Measurements from ENCODE around the gene HOXA6. TPM values are rescaled to one million over a fixed set of nuclear protein-coding genes. Genes with fewer than 3 reads are reported as not detected.

Gene HOXA6
- total RNA-seq, 1 experiment from 2014 or later: not detected

GRCh38 chr7:27148031-27148755 is 619 bp upstream of the HOXA6 start:
- Histone ChIP-seq H2BK5ac (ENCODE audit: insufficient read length, low read length) (no peak overlapping the region), H3K4me1 (ENCODE audit: insufficient read depth, low read length) (no peaks in the 10 kb centered on the region), H2BK12ac (ENCODE audit: insufficient read length, low read depth, low read length) (no peak overlapping the region), H3K4me2 (ENCODE audit: insufficient read depth, insufficient read length, low read length) (no peak overlapping the region), H3K79me1 (ENCODE audit: insufficient read depth, low read depth, low read length, poor library complexity, severe bottlenecking) (no peaks in the 10 kb centered on the region), H3K27me3 (ENCODE audit: insufficient read depth, low read length) (peaks cover 94% of the 10 kb centered on the region), H3K14ac (ENCODE audit: insufficient read depth, low read length) (no peak overlapping the region), H3K9ac (ENCODE audit: extremely low read depth, insufficient read length, low read length) (no peak overlapping the region), H3K18ac (ENCODE audit: insufficient read length, low read depth, low read length) (no peak overlapping the region), H4K20me1 (ENCODE audit: control insufficient read depth, insufficient read depth, insufficient read length) (no peaks in the 10 kb centered on the region), H4K91ac (ENCODE audit: insufficient read length, low read depth, low read length) (no peak overlapping the region), H2BK120ac (ENCODE audit: low read depth, low read length, poor library complexity, severe bottlenecking) (no peak overlapping the region), H3K4ac (ENCODE audit: low read depth, low read length) (no peak overlapping the region), H2BK20ac (ENCODE audit: low read depth, low read length, poor library complexity, severe bottlenecking) (no peak overlapping the region), H3K9me3 (ENCODE audit: control insufficient read depth, low read depth, low read length) (no peaks in the 10 kb centered on the region), H3K56ac (ENCODE audit: insufficient read length, low read depth, low read length) (no peak overlapping the region), H4K5ac (ENCODE audit: insufficient read length, low read depth, low read length) (no peak overlapping the region), H3T11ph (ENCODE audit: low read length) (no peak overlapping the region), H3K23ac (ENCODE audit: insufficient read length, low read depth, low read length) (no peak overlapping the region), H3K27ac (ENCODE audit: insufficient read length, low read depth, low read length) (no peak overlapping the region), H3K23me2 (ENCODE audit: insufficient read length, low read depth, low read length, poor library complexity, severe bottlenecking) (peaks cover 9% of the 10 kb centered on the region), H2BK15ac (ENCODE audit: low read depth, low read length) (no peak overlapping the region), H4K8ac (replicated peaks; ENCODE audit: insufficient read length, low read depth, low read length) (no peak overlapping the region), H2AK5ac (ENCODE audit: insufficient read length, low read length) (no peak overlapping the region), H2AFZ (ENCODE audit: low read length) (no peak overlapping the region), H3K79me2 (ENCODE audit: insufficient read depth, low read length) (no peaks in the 10 kb centered on the region)
- peaks cover 100% of the 10 kb centered on the region for H3K27me3 Mint-ChIP-seq (ENCODE audit: low read depth)
- no peak for TF ChIP-seq CTCF (conservative IDR thresholded peaks at IDR 0.05)
- H3K27ac Mint-ChIP-seq: no peak overlapping the region
- H3K4me3 Mint-ChIP-seq: peak overlapping the region in 1 of 2 experiments; percentile 66; a peak in 2 of 5 replicates
- DNase-seq: no peak
- peaks cover 10 to 28% of the 10 kb centered on the region in 2 experiments for H3K4me1 Mint-ChIP-seq
- H3K9me3 Mint-ChIP-seq: peaks cover 17 to 22% of the 10 kb centered on the region in 2 experiments
- no CpG with 5 or more reads among the region's 28 CpGs for WGBS (ENCODE audit: extremely low coverage, insufficient read length, low lambda C conversion rate)
- H3K36me3 Mint-ChIP-seq (ENCODE audit: insufficient read depth in 1 of 3, low read depth in 3 of 3): no peaks in the 10 kb centered on the region; a peak in 3 of 7 replicates

All from H9 (cell line).